B cell (primary cell): ENCODE results near the gene DPY19L1. TPM values are rescaled to one million over a fixed set of nuclear protein-coding genes. Genes with fewer than 3 reads are reported as not detected.
"Not testable (repeated sequence)": the region's sequence is repeated elsewhere in the genome, so short reads cannot be mapped to it uniquely, and the experiment has no call there.

Experiments
- ATAC-seq: fragments of 200-7000 bp; cut with Tn5 transposase; one replicate; pipeline ENCODE4 v1.10.0; 2021; ENCODE audit warnings: low read depth, mild to moderate bottlenecking, moderate number of reproducible peaks, moderate library complexity
- CTCF ChIA-PET: fragments of 350-600 bp; sonication (Branson Sonifier 250); formaldehyde crosslinking; loops from one replicate; lab custom pipeline; 2021; ENCODE audit warnings: antibody characterized with exemption, inconsistent platforms; lab: Charles Lee
- POLR2A ChIA-PET: fragments of 350-600 bp; sonication (Branson Sonifier 250); formaldehyde crosslinking; loops from one replicate; lab custom pipeline; 2021; ENCODE audit warnings: antibody characterized with exemption; lab: Charles Lee
- DNase-seq: peaks from one replicate; pipeline ENCODE4 v3.0.0; 2013
- H2AFZ ChIP-seq: 2 replicates; pipeline ENCODE4 v1.6.1; 2012; ENCODE audit warnings: mild to moderate bottlenecking, low read depth, low read length; ENCODE audit not compliant: insufficient read depth, poor library complexity, severe bottlenecking
- H3K27ac ChIP-seq, 2 donors: 1 replicate in 1 of 2; 2 replicates in 1 of 2; pipeline ENCODE4 v1.5.1; 2012 to 2013; ENCODE audit warnings: low read length in 2 of 2, mild to moderate bottlenecking in 2 of 2, moderate library complexity in 1 of 2
- H3K27me3 ChIP-seq, 4 experiments: fragments of 200-600 bp in 1 of 4; sonication (generic) in 1 of 4; replicated peaks in 1 of 4; 1 replicate in 2 of 4; 2 replicates in 2 of 4; pipeline versions ENCODE4 v1.6.1 to v1.7.0; 2013 to 2016; ENCODE audit warnings: low read length in 3 of 4, mild to moderate bottlenecking in 2 of 4, mixed read lengths in 1 of 4, moderate library complexity in 1 of 4; ENCODE audit not compliant: insufficient read depth in 4 of 4, control insufficient read depth in 3 of 4; ENCODE audit errors: control extremely low read depth in 1 of 4
- H3K36me3 ChIP-seq, 2 experiments: replicated peaks in 1 of 2; 1 replicate in 1 of 2; 2 replicates in 1 of 2; pipeline versions ENCODE4 v1.6.1 to v1.7.1; 2013; ENCODE audit warnings: low read length in 1 of 2; ENCODE audit not compliant: insufficient read depth in 2 of 2, control insufficient read depth in 1 of 2; ENCODE audit errors: control extremely low read depth in 1 of 2, extremely low read depth in 1 of 2
- H3K4me1 ChIP-seq, 2 donors: fragments of 200-600 bp in 1 of 2; sonication (generic) in 1 of 2; 1 replicate in 1 of 2; 2 replicates in 1 of 2; pipeline versions ENCODE4 v1.5.1 to v1.6.1; 2013 to 2017; ENCODE audit warnings: low read length in 2 of 2; ENCODE audit not compliant: control insufficient read depth in 2 of 2, insufficient read depth in 2 of 2
- H3K4me2 ChIP-seq: replicated peaks from 2 replicates; pipeline ENCODE3; 2012; ENCODE audit warnings: mild to moderate bottlenecking, low read depth, low read length; ENCODE audit not compliant: poor library complexity, severe bottlenecking
- H3K4me3 ChIP-seq, 5 experiments: fragments of 200-600 bp in 1 of 5; sonication (generic) in 1 of 5; 1 replicate in 3 of 5; 2 replicates in 2 of 5; pipeline versions ENCODE4 v1.5.1 to v1.7.0; 2011 to 2016; ENCODE audit warnings: low read length in 4 of 5, mild to moderate bottlenecking in 4 of 5, low read depth in 2 of 5, control low read depth in 1 of 5, moderate library complexity in 1 of 5; ENCODE audit not compliant: insufficient read depth in 1 of 5; ENCODE audit errors: control extremely low read depth in 1 of 5, extremely low read depth in 1 of 5
- H3K79me2 ChIP-seq: fragments of 200-600 bp; sonication (generic); one replicate; pipeline ENCODE4 v1.6.0; 2016; ENCODE audit warnings: low read length; ENCODE audit not compliant: control insufficient read depth, insufficient read depth
- H3K9ac ChIP-seq: fragments of 200-600 bp; sonication (generic); 2 replicates; pipeline ENCODE4 v1.6.1; 2017; ENCODE audit warnings: mild to moderate bottlenecking, low read length, moderate library complexity
- H3K9me3 ChIP-seq, 3 donors: one replicate each; pipeline versions ENCODE4 v1.6.1 to v1.7.1; 2013; ENCODE audit warnings: low read length in 2 of 3; ENCODE audit not compliant: control insufficient read depth in 2 of 3, insufficient read depth in 1 of 3; ENCODE audit errors: control extremely low read depth in 1 of 3
- H4K20me1 ChIP-seq: 2 replicates; pipeline ENCODE4 v1.6.0; 2012; ENCODE audit warnings: mild to moderate bottlenecking, low read length; ENCODE audit not compliant: insufficient read depth, control insufficient read depth, poor library complexity, severe bottlenecking
- H3K27ac Mint-ChIP-seq: one replicate; pipeline ENCODE4 v1.8.0; 2021; ENCODE audit warnings: mixed read lengths
- H3K27me3 Mint-ChIP-seq: one replicate; pipeline ENCODE4 v1.8.0; 2021; ENCODE audit warnings: mixed read lengths
- H3K4me1 Mint-ChIP-seq: one replicate; pipeline ENCODE4 v1.8.0; 2021; ENCODE audit warnings: mixed read lengths
- H3K4me3 Mint-ChIP-seq: one replicate; pipeline ENCODE4 v1.8.0; 2021; ENCODE audit warnings: mixed read lengths
- H3K9me3 Mint-ChIP-seq: one replicate; pipeline ENCODE4 v1.8.0; 2022; ENCODE audit warnings: mixed read lengths; ENCODE audit not compliant: insufficient read depth
- EZH2 ChIP-seq: IDR thresholded peaks from 2 replicates; pipeline ENCODE4 v1.6.1; 2012; ENCODE audit warnings: borderline replicate concordance, low read depth, mild to moderate bottlenecking, moderate library complexity, low read length; ENCODE audit not compliant: insufficient read depth, poor library complexity, severe bottlenecking
- WGBS: methylation state at CpG from one replicate; pipeline ENCODE4 v1.1.5; 2013; ENCODE audit warnings: missing lambda C conversion rate; ENCODE audit not compliant: insufficient coverage; 5-methylcytosine and 5-hydroxymethylcytosine counted together
- intact Hi-C: fragments of 100-400 bp; cut with micrococcal nuclease; formaldehyde crosslinking; loops from one replicate; pipeline ENCODE4 v1.10.0; 2022
- polyA plus RNA-seq: library from polyadenylated mRNA; depleted of rRNA; stranded (reverse); fragments of >200 nt; gene quantifications from 2 replicates; pipeline ENCODE4 v1.2.3, GENCODE V29; 2012
- total RNA-seq, 2 donors: library from RNA; stranded (reverse); fragments of 120-200 nt in 1 of 2; gene quantifications; 1 replicate in 1 of 2; 2 replicates in 1 of 2; pipeline versions ENCODE4 v1.2.3 to v1.2.4, GENCODE V29; 2013 to 2022
- TF ChIP-seq, protein P1 (sequence below): fragments of 200-600 bp; IDR thresholded peaks from one replicate; pipeline ENCODE4 v1.8.0; 2022; ENCODE audit warnings: antibody characterized with exemption, mild to moderate bottlenecking

Gene DPY19L1
- total and polyA plus RNA-seq, 2 donors (not counting 1 experiment from before 2014, with no cell fraction given) = 2.0 to 13.0 TPM

DNA sequence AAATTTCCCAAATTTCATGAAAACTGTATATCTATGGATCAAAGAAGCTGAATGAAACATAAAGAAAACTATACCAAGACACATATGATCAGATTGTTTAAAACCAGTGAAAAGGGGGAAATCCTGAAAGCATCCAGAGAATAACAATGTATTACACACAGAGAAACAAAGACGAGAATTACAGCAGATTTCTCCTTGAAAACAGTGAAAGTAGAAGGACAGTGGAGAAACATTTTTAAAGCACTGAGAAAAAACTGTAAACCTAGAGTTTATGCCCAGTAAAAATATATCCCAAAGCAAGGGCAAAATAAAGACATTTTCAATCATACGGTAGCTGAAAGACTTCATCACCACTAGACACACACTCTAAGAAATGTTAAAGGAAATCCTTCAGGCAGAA, 121.0 kb downstream of the DPY19L1 start:
- WGBS = no CpG with 5 or more reads among the region's 2 CpGs

DNA sequence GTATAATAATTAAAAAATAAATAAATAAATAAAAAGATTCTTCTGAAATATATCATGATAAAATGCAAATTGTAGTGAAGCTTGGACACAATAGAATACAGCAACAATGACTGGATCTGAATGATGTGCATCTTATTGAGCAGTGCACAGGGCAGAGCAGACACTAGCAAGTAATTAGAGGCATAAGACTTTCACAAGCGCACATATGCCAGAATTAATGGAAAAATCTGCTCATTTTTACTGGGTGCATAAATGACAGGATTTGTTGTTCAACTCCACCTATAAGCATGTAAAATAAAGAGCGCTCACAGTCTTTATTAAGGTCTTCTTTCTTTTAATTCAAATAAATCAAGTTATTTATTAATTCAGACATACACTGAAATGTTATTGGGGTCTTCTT, 125.0 kb downstream of the DPY19L1 start:
- ATAC-seq = no peak
- Histone ChIP-seq H3K27me3 (no peaks in the 10 kb centered on the region), H2AFZ (no peak overlapping the region), H3K4me3 (no peak overlapping the region), H3K27ac (no peak overlapping the region), H3K79me2 (no peaks in the 10 kb centered on the region), H3K4me2 (no peak overlapping the region), H3K9me3 (no peaks in the 10 kb centered on the region), H3K36me3 (no peaks in the 10 kb centered on the region), H4K20me1 (no peaks in the 10 kb centered on the region), H3K9ac (no peak overlapping the region), H3K4me1 (no peaks in the 10 kb centered on the region)
- Mint-ChIP-seq H3K4me1 (no peaks in the 10 kb centered on the region), H3K27ac (no peak overlapping the region), H3K9me3 (peaks cover 9% of the 10 kb centered on the region), H3K4me3 (no peak overlapping the region), H3K27me3 (no peaks in the 10 kb centered on the region)
- POLR2A ChIA-PET = no interaction called here
- TF ChIP-seq, protein P1, sequence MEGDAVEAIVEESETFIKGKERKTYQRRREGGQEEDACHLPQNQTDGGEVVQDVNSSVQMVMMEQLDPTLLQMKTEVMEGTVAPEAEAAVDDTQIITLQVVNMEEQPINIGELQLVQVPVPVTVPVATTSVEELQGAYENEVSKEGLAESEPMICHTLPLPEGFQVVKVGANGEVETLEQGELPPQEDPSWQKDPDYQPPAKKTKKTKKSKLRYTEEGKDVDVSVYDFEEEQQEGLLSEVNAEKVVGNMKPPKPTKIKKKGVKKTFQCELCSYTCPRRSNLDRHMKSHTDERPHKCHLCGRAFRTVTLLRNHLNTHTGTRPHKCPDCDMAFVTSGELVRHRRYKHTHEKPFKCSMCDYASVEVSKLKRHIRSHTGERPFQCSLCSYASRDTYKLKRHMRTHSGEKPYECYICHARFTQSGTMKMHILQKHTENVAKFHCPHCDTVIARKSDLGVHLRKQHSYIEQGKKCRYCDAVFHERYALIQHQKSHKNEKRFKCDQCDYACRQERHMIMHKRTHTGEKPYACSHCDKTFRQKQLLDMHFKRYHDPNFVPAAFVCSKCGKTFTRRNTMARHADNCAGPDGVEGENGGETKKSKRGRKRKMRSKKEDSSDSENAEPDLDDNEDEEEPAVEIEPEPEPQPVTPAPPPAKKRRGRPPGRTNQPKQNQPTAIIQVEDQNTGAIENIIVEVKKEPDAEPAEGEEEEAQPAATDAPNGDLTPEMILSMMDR = no peak
- no peak for TF ChIP-seq EZH2
- no peak for DNase-seq
- CTCF ChIA-PET = no interaction called here
- WGBS = no CpG with 5 or more reads among the region's 2 CpGs
- intact Hi-C loops = no loop called here

More for the DNA sequence above, 121.0 kb downstream of the DPY19L1 start:
- DNase-seq (no peak), ATAC-seq (no peak)
- H3K9me3 Mint-ChIP-seq = peaks cover 9% of the 10 kb centered on the region
- no peaks in the 10 kb centered on the region for H3K36me3 ChIP-seq
- H3K4me1 Mint-ChIP-seq = no peaks in the 10 kb centered on the region
- no peaks in the 10 kb centered on the region for H3K9me3 ChIP-seq
- peaks cover 4% of the 10 kb centered on the region for H3K27me3 Mint-ChIP-seq
- H2AFZ ChIP-seq = no peak overlapping the region
- POLR2A ChIA-PET = no interaction called here
- H4K20me1 ChIP-seq = no peaks in the 10 kb centered on the region
- H3K27me3 ChIP-seq = no peaks in the 10 kb centered on the region
- H3K9ac ChIP-seq = no peak overlapping the region
- H3K4me3 Mint-ChIP-seq = no peak overlapping the region
- TF ChIP-seq EZH2 = no peak
- TF ChIP-seq, protein P1 = no peak
- H3K4me1 ChIP-seq = no peaks in the 10 kb centered on the region
- no peak overlapping the region for H3K27ac Mint-ChIP-seq
- no peak overlapping the region for H3K4me3 ChIP-seq
- intact Hi-C loops = no loop called here
- H3K79me2 ChIP-seq = no peaks in the 10 kb centered on the region
- H3K27ac ChIP-seq = no peak overlapping the region
- CTCF ChIA-PET = no interaction called here
- H3K4me2 ChIP-seq = no peak overlapping the region

DNA sequence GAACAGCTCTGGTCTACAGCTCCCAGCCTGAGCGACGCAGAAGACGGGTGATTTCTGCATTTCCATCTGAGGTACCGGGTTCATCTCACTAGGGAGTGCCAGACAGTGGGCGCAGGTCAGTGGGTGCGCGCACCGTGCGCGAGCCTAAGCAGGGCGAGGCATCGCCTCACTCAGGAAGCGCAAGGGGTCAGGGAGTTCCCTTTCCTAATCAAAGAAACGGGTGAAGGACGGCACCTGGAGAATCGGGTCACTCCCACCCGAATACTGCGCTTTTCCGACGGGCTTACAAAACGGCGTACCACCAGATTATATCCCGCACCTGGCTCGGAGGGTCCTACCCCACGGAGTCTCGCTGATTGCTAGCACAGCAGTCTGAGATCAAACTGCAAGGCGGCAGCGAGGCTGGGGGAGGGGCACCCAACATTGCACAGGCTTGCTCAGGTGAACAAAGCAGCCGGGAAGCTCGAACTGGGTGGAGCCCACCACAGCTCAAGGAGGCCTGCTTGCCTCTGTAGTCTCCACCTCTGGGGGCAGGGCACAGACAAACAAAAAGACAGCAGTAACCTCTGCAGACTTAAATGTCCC, 130.9 kb downstream of the DPY19L1 start:
- DNase-seq, H3K36me3 ChIP-seq, intact Hi-C loops, H4K20me1 ChIP-seq, H3K9me3 ChIP-seq, POLR2A ChIA-PET, H3K4me3 ChIP-seq, H3K9me3 Mint-ChIP-seq, H3K4me3 Mint-ChIP-seq, H3K27ac ChIP-seq, H3K27ac Mint-ChIP-seq, H3K4me1 Mint-ChIP-seq, H2AFZ ChIP-seq, H3K4me2 ChIP-seq, H3K4me1 ChIP-seq, H3K79me2 ChIP-seq, ATAC-seq, H3K27me3 ChIP-seq, H3K9ac ChIP-seq, CTCF ChIA-PET: not testable (repeated sequence)
- peaks cover 11% of the 10 kb centered on the region for H3K27me3 Mint-ChIP-seq
- WGBS = 49% methylated on average over 30 of the region's 30 CpGs
